HG02571 (cell line): ENCODE measurements around the gene GPR61.
A peak's percentile ranks its signal among the peaks of the same experiment; 100 is the strongest.

Experiments used
- ATAC-seq: cut with Tn5 transposase; IDR thresholded peaks from one replicate; pipeline ENCODE4 v1.9.1; 2021; ENCODE audit warnings: mild to moderate bottlenecking, moderate library complexity; ENCODE audit not compliant: unreplicated experiment

The GPR61 gene

DNA sequence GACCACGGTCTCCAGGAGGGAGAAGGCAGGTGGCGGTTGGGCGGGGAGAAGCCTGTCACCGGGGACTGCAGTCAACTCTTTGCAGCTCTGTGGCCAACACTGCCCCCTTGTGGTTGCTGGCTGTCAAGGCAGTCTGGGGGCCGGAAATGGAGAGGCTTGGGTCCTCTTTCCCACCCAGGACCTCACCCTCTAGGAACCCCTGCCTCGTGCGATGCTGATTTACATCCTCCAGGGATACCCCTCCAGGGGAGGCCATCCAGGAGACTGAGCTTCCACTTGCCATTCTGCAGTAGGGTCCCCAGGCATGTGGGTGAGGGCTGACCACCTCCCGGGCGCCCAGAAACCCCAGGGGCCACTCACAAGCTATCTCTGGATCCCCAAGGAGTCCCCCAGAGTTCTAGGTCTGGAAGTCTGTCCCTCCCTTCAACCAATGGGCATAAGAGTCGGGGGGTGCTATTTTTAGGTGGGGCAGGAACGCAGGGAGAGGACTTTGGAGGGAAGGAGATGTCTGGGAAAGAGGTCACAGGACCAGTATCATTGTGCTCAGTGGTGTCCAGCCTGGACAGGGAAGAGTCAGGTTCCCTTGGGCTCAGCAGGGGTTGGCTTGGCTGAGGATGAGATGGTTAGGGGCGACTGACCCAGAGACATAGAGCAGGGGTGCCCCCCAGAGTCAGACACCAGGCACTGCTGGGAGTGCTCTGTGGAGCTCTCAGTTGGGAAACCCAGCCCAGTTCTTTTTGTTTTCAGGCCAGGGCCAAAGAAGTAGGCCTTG is 7.1 kb upstream of the GPR61 start:
- peak; percentile 72 for ATAC-seq

DNA sequence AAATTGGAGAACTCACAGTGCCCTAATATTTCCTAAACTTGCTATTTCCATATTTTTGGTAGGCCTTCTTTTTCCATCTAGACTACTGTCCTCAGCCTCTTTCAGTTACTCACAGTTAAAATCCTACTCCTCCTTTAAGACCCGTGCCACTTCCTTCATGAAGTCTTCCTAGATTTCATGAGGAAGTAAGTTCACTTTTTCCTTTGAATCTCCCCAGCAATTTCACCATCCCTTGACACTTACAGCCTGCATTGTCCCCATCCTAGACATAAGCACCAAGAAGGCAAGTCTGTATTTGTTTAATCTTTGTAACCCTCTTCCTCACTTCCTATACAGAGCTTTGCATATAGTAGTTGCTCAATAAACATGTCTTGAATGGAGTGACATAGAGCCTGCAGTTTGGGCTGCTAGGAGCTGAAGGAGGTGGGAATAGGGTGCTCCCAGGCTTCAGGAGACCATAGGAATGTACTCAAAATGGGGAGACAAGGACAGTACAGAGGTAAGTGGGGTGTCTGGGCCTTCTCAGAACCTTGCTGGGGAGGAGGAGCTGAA is 5.3 kb upstream of the GPR61 start:
- no peak for ATAC-seq

DNA sequence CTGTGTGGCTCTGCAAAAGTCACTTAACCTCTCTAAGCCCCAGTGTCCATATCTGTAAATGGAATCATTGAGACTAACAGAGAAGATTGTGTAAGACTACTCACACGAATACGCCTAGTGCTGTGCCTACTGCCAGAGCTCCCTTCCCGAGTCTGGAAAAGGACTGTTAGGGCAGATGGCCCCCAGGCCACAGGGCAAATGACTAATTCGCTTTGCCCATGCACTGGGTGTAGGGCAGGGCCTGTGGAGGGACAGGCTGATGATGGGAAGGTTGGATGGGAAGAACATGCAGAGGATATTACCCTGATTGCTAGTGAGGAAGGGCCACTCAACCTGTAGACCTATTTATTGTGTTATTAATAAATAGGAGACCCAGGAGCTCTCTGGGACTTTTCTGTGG is 4.2 kb upstream of the GPR61 start:
- ATAC-seq, result no peak

DNA sequence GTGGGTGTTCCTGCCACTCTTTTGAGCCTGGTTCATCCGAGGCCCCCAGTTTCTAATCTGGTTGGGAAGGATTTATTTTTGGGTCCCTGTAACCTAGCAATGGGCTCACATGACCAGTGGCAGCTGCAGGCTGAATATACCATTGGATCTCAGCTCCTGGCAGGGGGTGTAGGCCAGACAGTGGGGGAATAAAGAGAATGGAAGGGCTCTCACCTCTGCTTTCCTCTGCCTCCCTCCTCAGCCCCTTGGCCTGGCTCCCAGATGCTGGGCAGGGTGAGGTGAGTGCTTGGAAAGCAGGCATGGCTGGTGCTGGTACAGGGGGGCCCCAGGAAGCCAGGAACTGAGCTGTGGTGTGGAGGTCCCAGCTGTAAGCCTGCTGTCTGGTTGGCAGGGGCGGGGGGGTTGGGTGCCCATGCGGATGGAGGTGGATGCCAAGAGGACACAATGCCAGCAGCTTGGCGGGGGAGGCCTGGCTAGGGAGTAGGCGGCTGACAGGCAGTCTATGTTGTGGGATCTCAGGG is 3.6 kb upstream of the GPR61 start:
- no peak for ATAC-seq

DNA sequence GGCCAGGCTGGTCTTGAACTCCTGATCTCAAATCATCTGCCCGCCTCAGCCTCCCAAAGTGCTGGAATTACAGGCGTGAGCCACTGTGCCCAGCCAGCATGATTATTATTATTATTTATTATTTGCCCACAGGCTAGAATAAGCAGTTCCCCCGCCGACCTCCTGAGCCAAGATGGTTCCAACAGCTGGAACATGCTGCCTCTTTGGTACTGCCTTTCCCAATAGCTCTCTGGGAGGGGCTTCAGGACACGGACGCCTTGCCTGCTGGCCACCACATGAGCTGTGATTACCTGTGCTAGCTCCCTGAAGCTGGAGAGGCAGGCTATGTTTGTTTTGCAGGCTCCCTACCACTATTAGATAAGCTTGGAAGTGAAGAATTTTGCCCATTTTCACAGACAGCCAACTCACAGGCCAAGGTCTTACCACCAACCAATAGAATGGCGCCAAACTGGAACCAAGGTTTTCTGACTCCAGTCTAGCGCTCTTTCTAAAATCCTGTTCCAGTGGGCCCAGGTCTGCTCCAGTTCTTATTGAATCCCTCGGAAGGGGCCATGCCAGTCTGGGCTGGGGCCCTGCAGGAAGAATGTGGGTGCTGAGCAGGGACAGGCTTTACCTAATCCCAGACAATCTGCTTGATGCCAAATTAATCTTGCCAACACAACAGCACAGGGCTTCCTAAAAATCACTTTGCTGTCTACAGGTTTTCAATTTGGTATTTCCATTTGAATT is 2.1 kb upstream of the GPR61 start:
- no peak for ATAC-seq

DNA sequence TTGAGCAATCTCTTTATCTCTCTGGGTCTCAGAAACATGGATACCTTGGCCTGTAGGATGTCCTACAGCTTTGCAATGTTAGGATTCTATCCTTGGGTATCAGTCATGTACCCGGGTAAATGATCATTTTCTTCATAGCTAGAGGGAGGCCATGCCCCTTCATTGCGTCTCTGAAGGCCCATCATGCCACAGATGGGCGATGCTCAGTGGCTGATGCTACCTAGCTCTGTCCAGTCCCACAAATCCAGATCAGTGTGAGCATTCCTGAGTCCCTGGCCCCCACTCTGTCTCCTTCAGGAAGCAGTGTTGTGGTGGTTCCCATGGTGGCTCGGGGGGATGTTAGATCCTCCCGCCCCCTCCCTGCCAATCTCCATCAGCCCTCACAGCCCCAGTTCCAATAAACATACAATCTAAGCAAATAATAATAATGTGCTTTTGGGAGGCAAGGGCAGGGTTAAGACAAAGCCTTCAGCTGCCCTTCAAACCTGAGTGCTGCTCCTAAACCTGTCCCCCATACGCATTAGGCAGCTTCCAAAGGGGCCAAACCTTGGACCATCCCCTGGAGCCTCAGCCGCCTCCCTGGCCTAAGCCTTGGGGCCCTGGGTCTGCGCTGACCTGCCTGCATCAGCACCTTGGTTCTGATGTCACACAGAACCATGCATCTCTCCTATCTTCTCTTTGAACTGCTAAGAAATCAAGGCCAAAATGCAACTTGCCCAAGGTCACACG is 681 bp upstream of the GPR61 start:
- no peak for ATAC-seq

DNA sequence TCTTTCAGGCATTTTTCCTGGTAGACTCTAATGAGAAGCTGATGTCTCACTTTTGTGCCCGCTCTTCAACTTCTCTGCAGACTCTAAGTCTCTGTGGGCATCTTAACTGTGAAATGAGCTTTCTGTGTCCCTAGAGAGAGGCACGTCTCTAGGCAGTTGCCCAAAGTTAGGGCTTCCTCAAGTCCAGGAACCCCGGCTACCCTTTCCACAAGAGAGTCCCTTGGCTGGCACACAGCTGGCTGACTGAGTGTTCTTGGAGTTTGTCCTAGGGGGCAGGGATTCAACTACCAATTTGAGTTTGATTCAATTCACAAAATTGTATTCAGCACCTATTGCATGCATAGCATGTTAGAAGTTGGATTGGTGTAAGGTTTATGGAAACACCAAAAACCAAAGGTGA is 1.4 kb downstream of the GPR61 start:
- no peak for ATAC-seq

DNA sequence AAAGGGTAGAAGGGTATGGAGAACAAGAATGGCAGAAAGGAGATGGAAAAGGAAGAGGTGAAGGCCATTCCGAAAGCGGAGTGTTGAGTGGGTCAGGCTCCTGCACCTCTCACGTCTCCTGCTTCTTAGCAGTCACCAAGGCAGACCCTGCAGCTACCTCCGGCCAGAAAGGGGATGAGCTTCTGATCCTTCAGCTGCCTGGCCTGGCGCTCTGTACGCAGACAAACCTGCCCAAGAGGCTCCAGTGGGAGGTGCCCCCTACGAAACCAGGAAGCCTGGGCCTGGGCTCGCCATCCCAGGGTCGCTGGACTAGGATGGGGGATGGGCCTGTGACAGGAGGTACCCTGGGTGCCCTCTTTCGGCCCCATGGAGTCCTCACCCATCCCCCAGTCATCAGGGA is 3.0 kb downstream of the GPR61 start:
- ATAC-seq, result no peak

DNA sequence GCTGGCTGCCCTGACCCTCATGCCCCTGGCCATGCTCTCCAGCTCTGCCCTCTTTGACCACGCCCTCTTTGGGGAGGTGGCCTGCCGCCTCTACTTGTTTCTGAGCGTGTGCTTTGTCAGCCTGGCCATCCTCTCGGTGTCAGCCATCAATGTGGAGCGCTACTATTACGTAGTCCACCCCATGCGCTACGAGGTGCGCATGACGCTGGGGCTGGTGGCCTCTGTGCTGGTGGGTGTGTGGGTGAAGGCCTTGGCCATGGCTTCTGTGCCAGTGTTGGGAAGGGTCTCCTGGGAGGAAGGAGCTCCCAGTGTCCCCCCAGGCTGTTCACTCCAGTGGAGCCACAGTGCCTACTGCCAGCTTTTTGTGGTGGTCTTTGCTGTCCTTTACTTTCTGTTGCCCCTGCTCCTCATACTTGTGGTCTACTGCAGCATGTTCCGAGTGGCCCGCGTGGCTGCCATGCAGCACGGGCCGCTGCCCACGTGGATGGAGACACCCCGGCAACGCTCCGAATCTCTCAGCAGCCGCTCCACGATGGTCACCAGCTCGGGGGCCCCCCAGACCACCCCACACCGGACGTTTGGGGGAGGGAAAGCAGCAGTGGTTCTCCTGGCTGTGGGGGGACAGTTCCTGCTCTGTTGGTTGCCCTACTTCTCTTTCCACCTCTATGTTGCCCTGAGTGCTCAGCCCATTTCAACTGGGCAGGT is 3.8 kb downstream of the GPR61 start:
- ATAC-seq, result no peak

DNA sequence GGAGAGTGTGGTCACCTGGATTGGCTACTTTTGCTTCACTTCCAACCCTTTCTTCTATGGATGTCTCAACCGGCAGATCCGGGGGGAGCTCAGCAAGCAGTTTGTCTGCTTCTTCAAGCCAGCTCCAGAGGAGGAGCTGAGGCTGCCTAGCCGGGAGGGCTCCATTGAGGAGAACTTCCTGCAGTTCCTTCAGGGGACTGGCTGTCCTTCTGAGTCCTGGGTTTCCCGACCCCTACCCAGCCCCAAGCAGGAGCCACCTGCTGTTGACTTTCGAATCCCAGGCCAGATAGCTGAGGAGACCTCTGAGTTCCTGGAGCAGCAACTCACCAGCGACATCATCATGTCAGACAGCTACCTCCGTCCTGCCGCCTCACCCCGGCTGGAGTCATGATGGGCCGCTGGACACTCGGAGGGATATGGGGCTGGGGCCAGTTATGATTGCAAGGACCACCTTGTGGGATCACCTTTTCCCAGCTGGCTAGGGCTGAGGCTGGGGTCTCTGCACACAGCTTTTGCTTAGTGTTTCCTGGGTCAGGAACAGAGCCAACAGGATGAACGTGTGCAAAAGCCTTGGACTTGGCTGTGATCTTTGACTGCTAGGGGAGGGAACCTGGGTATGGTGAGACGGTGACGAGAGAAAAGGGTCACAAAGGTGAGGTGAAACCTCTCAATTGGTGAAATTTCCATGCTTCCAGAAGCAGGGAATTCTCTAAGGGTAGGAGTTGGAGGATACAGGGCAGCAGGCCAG is 4.5 kb downstream of the GPR61 start:
- no peak for ATAC-seq

DNA sequence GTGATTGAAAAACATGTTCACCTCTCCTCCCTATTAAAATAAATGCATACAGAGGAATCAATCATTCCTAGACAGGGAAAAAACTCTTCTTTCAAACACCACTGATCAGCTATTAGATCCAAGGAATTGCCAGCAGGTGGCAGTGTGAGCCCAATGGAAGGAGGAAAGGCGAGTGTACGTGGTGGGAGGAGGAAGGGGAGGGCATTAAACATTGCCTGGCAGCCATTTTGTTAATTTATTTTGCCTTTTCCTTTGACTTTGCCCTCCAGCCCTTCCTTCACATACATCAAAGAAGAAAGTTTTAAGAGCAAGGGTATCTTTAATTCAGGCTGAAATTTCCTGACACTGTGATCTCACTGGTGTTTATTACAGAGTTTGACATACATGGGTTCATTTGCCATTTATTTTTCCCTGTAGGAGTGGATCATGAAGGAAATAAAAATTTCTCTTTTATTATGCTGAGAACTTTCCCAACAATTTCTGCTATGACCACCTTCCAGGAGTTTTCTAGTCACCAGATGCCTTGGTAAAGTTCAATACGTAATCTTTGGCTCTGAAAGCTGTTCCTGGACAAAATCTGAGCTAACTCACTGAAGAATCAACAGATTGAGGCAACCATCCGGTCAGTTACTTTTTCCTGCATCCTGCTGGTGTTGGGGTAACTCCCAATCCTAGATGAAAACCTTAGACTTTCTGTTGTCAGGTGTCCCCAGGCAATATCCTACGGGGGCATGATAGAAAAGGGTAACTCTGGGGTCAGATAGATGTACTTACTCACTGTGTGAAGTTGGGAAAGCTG is 6.8 kb downstream of the GPR61 start:
- ATAC-seq, result no peak

DNA sequence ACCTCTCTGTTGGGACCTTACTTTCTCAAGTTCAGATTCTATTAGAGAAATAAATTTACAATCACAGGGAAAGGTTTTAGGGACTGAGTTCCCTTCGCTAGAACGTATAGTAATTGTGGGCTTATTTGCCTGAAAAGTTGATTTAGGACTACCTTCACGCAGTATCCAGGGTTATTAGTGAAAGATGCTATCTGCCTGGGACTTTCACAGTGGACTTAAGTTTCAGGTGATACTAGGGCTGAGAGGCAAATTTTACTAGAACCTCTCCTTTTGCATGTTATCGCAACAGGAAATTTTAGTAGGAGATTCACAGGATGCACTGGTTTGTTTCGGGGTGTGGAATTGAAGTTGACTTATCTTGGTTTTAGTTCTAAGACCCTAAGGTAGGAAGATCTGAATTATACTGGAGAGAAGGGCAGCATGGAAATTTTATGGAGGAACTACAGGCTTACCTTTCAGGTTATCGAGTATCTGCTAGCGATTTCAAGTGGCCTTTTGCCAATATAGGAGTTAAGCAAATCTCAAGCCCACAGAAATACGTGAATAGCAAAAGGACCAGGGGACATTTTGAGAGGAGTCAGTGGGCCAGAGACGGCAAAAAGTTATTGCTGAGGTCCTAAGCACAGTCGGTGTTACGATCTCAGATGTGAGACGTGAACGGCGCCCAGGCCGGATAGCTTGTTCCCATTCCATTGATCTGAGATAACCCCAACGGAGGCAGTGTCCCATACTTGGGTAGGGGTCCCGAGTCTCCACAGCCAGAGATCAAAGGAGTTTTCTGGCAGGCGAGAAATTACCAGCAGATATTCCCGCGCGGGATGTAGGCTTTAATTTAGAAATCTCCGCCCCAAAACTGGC is 8.0 kb downstream of the GPR61 start:
- ATAC-seq, result no peak

DNA sequence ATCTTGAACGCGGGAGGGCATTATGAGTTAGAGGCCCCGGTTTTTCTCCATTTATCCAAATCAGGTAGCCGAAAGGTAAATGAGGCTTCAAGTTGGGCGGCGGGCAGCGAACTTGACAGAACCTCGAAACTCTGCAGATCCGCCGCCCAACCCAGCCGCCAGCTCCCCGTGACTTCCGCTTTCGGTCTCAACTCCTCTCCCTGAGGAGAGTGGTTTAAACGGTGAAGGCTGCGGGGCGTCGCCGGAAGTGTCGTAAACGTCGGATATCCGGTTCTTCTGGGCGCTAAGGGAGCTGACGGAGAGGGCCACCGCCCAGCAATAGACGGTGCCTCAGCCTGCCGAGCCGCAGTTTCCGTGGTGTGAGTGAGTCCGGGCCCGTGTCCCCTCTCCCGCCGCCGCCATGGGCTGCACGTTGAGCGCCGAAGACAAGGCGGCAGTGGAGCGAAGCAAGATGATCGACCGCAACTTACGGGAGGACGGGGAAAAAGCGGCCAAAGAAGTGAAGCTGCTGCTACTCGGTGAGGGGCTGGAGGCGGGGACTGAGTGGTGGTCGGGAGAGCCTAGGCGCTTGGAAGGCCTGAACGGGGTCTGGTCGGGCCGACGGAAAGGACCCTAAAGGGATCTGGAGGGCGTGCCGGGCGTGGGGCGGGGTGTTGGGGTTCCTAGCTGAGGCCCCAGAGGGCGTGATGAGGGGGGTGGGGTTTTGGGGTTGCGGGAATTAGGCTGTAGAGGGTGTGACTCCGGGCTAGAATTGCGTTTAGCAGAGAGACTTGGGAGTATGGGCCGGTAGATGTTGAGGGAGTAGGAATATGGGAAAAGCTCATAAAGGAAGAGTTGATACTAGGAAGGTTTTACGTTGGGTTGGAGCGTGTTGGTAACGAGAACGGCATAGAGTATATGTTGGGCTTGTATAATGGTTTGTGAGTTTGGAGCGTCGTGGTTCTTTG is 8.9 kb downstream of the GPR61 start, which contains the start of gene GNAI3:
Gene GNAI3 (plus strand): TSS at position 295 of the 947 bp plus-strand sequence. CDS start 106 bp downstream, at position 401.
- ATAC-seq, result peak; percentile 92

DNA sequence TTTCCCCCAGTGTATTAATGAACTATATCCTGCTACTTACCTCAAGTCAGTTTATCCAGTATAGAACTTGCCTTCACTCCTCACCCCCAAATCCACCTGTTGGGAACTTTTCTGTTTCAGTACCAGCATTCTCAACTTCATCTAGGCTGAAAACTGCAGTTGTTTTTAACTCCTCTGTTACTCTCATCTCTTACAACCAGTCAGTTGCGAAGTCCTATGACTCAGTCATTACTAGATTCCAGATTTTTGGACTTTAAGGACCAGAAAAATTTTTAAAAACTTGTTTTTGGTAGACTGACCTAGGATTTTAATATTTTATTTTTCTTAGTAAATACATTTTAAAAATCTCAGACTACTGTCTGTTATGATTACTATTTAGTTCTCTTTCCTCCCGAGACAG is 16.9 kb downstream of the GPR61 start:
- no peak for ATAC-seq

DNA sequence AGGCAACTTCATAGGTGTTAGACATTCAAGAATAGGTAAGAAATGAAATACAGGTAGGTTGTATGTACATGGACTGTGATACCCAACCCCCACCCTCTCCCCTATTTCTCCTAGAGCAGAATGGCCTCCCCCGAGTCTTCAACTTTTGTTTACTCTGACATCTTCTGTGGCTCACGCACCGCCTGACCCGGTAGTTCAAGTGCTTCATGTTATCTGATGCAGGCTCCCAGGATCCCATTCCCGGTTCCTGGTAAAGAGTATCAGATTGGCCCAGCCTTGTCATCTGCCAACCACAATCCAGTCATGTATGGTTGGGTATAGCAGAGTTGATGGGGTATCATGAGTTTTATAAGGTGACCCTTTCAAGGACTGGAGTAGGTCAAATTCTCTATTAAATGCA is 17.8 kb downstream of the GPR61 start:
- no peak for ATAC-seq

DNA sequence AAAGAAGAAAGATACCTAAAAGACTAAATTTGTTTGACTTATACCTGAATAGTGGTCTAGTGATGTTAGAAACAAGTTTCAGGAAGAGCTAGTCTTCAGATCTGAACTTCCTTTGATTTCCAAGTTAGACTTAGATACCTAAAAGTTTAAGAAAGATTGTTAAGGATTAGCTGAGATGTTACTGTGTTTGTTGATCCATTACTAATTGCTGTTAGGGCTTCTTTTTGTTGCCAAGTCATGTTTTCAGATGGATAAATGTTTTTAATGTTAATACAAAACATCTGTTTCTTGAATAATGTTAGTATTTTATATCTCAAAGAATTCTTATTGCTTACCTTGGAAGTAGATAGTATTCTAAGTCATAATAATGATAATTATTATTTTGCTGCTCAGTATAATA is 20.3 kb downstream of the GPR61 start:
- ATAC-seq, result no peak
